Measurements from ENCODE around the gene SLCO2A1. TPM values are rescaled to one million over a fixed set of nuclear protein-coding genes. Genes with fewer than 3 reads are reported as not detected.
A peak's percentile ranks its signal among the peaks of the same experiment; 100 is the strongest.

SLCO2A1 gene
- total and polyA plus RNA-seq, 11 donors = 2.8 to 28.4 (median 13.9) TPM

- TF ChIP-seq CTCF (IDR thresholded peaks at IDR 0.05) (no peak), POLR2A (IDR thresholded peaks at IDR 0.05) (no peak)
- Histone ChIP-seq H3K4me3 (no peak overlapping the region), H3K9me3 (no peaks in the 10 kb centered on the region), H3K4me1 (peaks cover 0 to 26% (median 0%) of the 10 kb centered on the region in 12 donors), H3K27ac (peak overlapping the region in 1 of 12 donors; percentile 15), H3K27me3 (no peaks in the 10 kb centered on the region), H3K36me3 (no peaks in the 10 kb centered on the region)
- DNase-seq (no peak), ATAC-seq (no peak)
- intact Hi-C loops (cut with DNase I) = no loop called here
- WGBS, 4 donors = 84 to 94% (median 90%) methylated on average over 2 of the region's 2 CpGs
Observed at GRCh38 chr3:133980035-133980434, 49.7 kb downstream of the SLCO2A1 start.

- peaks cover 0 to 26% (median 0%) of the 10 kb centered on the region in 12 donors for H3K4me1 ChIP-seq
- ATAC-seq (peak in 2 of 4 donors; percentile 41 to 56), DNase-seq (no peak)
- H3K4me3 ChIP-seq = no peak overlapping the region
- H3K36me3 ChIP-seq = no peaks in the 10 kb centered on the region
- no peaks in the 10 kb centered on the region for H3K9me3 ChIP-seq
- intact Hi-C loops (cut with DNase I) = no loop called here
- TF ChIP-seq CTCF (IDR thresholded peaks at IDR 0.05) (no peak), POLR2A (IDR thresholded peaks at IDR 0.05) (no peak)
- H3K27me3 ChIP-seq = no peaks in the 10 kb centered on the region
- WGBS, 4 donors = 33 to 54% (median 46%) methylated on average over 4 to 7 of the region's 7 CpGs
- H3K27ac ChIP-seq = no peak overlapping the region
Observed at GRCh38 chr3:133979553-133979952, 50.2 kb downstream of the SLCO2A1 start.

DNA sequence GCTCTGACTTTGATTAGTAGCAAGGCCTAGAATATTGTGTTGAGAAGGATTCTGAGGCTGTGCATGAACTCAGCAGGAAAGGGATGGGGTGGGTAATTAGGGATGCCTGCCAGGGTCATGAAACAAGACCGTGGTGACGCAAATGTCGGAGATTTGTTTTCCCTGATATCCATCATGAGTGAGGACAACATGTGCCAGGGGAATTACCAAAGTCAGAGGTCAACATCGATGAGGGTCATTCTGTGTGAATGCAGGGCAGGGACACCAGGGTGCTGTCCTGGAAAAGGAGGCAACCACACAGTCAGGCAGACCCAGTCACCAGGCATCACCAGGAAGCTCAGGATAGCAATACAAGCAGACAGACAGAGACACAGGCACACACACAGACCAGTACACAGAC, 52.2 kb downstream of the SLCO2A1 start:
- Histone ChIP-seq H3K9me3 (peaks cover 0 to 3% (median 0%) of the 10 kb centered on the region in 12 donors), H3K4me3 (no peak overlapping the region), H3K36me3 (no peaks in the 10 kb centered on the region), H3K27ac (peak overlapping the region in 3 of 12 donors; percentile 28 to 55 (median 34)), H3K4me1 (peaks cover 0 to 26% (median 0%) of the 10 kb centered on the region in 12 donors), H3K27me3 (no peaks in the 10 kb centered on the region)
- intact Hi-C loops (cut with DNase I) = no loop called here
- ATAC-seq = peak; percentile 19 to 78 (median 52)
- WGBS, 4 donors = 56 to 72% (median 64%) methylated on average over 4 of the region's 4 CpGs
- DNase-seq = peak in 2 of 5 donors; percentile 37 to 38
- no peak for TF ChIP-seq POLR2A (IDR thresholded peaks at IDR 0.05)
- TF ChIP-seq CTCF (IDR thresholded peaks at IDR 0.05) = no peak

GRCh38 chr3:133973249-133973980, 56.3 kb downstream of the SLCO2A1 start:
- 89 to 93% (median 90%) methylated on average over 8 of the region's 8 CpGs for WGBS, 4 donors
- no peak overlapping the region for H3K27ac ChIP-seq
- intact Hi-C loops (cut with DNase I) = no loop called here
- H3K4me3 ChIP-seq = no peak overlapping the region
- peaks cover 0 to 10% (median under 1%) of the 10 kb centered on the region in 12 donors for H3K4me1 ChIP-seq
- no peak for ATAC-seq
- peaks cover 0 to 12% (median 0%) of the 10 kb centered on the region in 12 donors for H3K9me3 ChIP-seq
- no peaks in the 10 kb centered on the region for H3K36me3 ChIP-seq
- H3K27me3 ChIP-seq = no peaks in the 10 kb centered on the region
- no peak for DNase-seq
- TF ChIP-seq CTCF (IDR thresholded peaks at IDR 0.05) = no peak
- TF ChIP-seq POLR2A (IDR thresholded peaks at IDR 0.05) = no peak
